HepG2 (cell line): ENCODE data around the gene USP14. TPM values are rescaled to one million over a fixed set of nuclear protein-coding genes. Genes with fewer than 3 reads are reported as not detected.

Experiments
- ARHGAP35 ChIP-seq: sonication (generic); formaldehyde crosslinking; IDR thresholded peaks from 2 replicates; pipeline ENCODE4 v1.9.0; 2022; ENCODE audit warnings: mild to moderate bottlenecking, inconsistent platforms, moderate library complexity, missing genetic modification reagents, borderline replicate concordance
- CC2D1A ChIP-seq: sonication (generic); formaldehyde crosslinking; IDR thresholded peaks from 2 replicates; pipeline ENCODE4 v1.8.1; 2023; ENCODE audit warnings: mild to moderate bottlenecking, missing genetic modification reagents
- CCDC6 ChIP-seq: sonication (generic); formaldehyde crosslinking; IDR thresholded peaks from 2 replicates; pipeline ENCODE4 v1.8.1; 2022; ENCODE audit warnings: mild to moderate bottlenecking, missing genetic modification reagents, moderate library complexity
- FOSL2 ChIP-seq: sonication (generic); formaldehyde crosslinking; IDR thresholded peaks from 2 replicates; pipeline ENCODE4 v1.4.0; 2020; ENCODE audit warnings: missing genetic modification reagents
- IKZF5 ChIP-seq: IDR thresholded peaks from 2 replicates; pipeline ENCODE4 v1.6.1; 2018; ENCODE audit warnings: missing genetic modification reagents, mild to moderate bottlenecking, missing compliant biosample characterization
- IRF9 ChIP-seq: sonication (generic); formaldehyde crosslinking; IDR thresholded peaks from 2 replicates; pipeline ENCODE4 v1.8.0; 2022; ENCODE audit warnings: missing genetic modification reagents, mild to moderate bottlenecking, borderline replicate concordance
- KAT7 ChIP-seq: IDR thresholded peaks from 2 replicates; pipeline ENCODE4 v1.6.1; 2018; ENCODE audit warnings: borderline replicate concordance, missing compliant biosample characterization
- PHB2 ChIP-seq: fragments of 450-650 bp; IDR thresholded peaks from 2 replicates; pipeline ENCODE4 v1.6.1; 2018; ENCODE audit not compliant: partially characterized antibody
- PRDM15 ChIP-seq: sonication (generic); formaldehyde crosslinking; IDR thresholded peaks from 2 replicates; pipeline ENCODE4 v1.4.0; 2020; ENCODE audit warnings: missing genetic modification reagents
- TBL1XR1 ChIP-seq: fragments of 150-350 bp; IDR thresholded peaks from 2 replicates; pipeline ENCODE4 v1.6.1; 2014; ENCODE audit warnings: borderline replicate concordance, low read length; ENCODE audit not compliant: partially characterized antibody
- ZBTB14 ChIP-seq: sonication (generic); formaldehyde crosslinking; IDR thresholded peaks from 2 replicates; pipeline ENCODE4 v1.4.0; 2020; ENCODE audit warnings: missing genetic modification reagents
- ZEB1 ChIP-seq: IDR thresholded peaks from 2 replicates; pipeline ENCODE4 v1.6.1; 2012; ENCODE audit warnings: mild to moderate bottlenecking, low read depth, inconsistent platforms; ENCODE audit not compliant: insufficient replicate concordance
- ZFP1 ChIP-seq: IDR thresholded peaks from 2 replicates; pipeline ENCODE4 v1.6.1; 2016
- ZGPAT ChIP-seq: IDR thresholded peaks from 2 replicates; pipeline ENCODE4 v1.6.1; 2016; ENCODE audit warnings: mild to moderate bottlenecking
- ZNF10 ChIP-seq: sonication (generic); formaldehyde crosslinking; IDR thresholded peaks from 2 replicates; pipeline ENCODE4 v1.4.0; 2020; ENCODE audit warnings: mild to moderate bottlenecking, low read depth, missing genetic modification reagents, borderline replicate concordance
- ZNF101 ChIP-seq: sonication (generic); formaldehyde crosslinking; IDR thresholded peaks from 2 replicates; pipeline ENCODE4 v1.4.0; 2020; ENCODE audit warnings: mild to moderate bottlenecking, low read depth, missing genetic modification reagents, borderline replicate concordance
- ZNF451 ChIP-seq: sonication (generic); formaldehyde crosslinking; IDR thresholded peaks from 2 replicates; pipeline ENCODE4 v1.5.0; 2020; ENCODE audit warnings: mild to moderate bottlenecking, missing genetic modification reagents
- ZNF607 ChIP-seq: sonication (generic); formaldehyde crosslinking; IDR thresholded peaks from 2 replicates; pipeline ENCODE4 v1.5.1; 2020; ENCODE audit warnings: missing genetic modification reagents, mild to moderate bottlenecking, borderline replicate concordance
- ZNF891 ChIP-seq: sonication (generic); formaldehyde crosslinking; IDR thresholded peaks from 2 replicates; pipeline ENCODE4 v1.5.0; 2020; ENCODE audit warnings: mild to moderate bottlenecking, missing genetic modification reagents
- ZSCAN12 ChIP-seq: sonication (generic); formaldehyde crosslinking; IDR thresholded peaks from 2 replicates; pipeline ENCODE4 v1.9.0; 2021; ENCODE audit warnings: mild to moderate bottlenecking, missing genetic modification reagents
- polyA plus RNA-seq, 8 experiments: library from polyadenylated mRNA; depleted of rRNA in 3 of 8; stranded (reverse) in 7 of 8; unstranded in 1 of 8; fragments of >200 nt; fragmentation: Illumina TruSeq in 4 of 8; extraction: Trizol in 4 of 8; gene quantifications; 2 replicates each; pipeline versions ENCODE4 v1.2.1 to v1.2.3, GENCODE V29; 2011 to 2016; ENCODE audit warnings: low read depth in 4 of 8, missing spikeins in 1 of 8, mixed read lengths in 1 of 8; ENCODE audit not compliant: insufficient read depth in 1 of 8
- total RNA-seq, 5 experiments: library from RNA; depleted of rRNA; stranded (reverse); fragments of >200 nt; fragmentation: Illumina TruSeq; extraction: Trizol; gene quantifications; 2 replicates each; pipeline ENCODE4 v1.2.3, GENCODE V29; 2016; ENCODE audit warnings: low read depth in 1 of 5

Gene USP14
- total and polyA plus RNA-seq, 2 of the 13 experiments (the other 11 are each of a cell fraction or from before 2014, with no cell fraction given), result 14.7 to 16.6 TPM

GRCh38 chr18:158128-159036, at the start of gene USP14 (continued):
- TF ChIP-seq ZBTB14 (CRISPR knock-in tag), result 0 out of 2 replicates have a peak, but pooled peaks have one; percentile 19
- TF ChIP-seq FOSL2, result peak; percentile 41
- TF ChIP-seq ZNF101 (CRISPR knock-in tag), result 0 out of 2 replicates have a peak, but pooled peaks have one; percentile 9
- TF ChIP-seq TBL1XR1, result no peak
- peak; percentile 77; the same call in 1 of the 2 replicates for TF ChIP-seq IKZF5 (CRISPR knock-in tag)
- TF ChIP-seq IRF9 (CRISPR knock-in tag), result peak; percentile 98
- TF ChIP-seq KAT7 (CRISPR knock-in tag), result peak; percentile 37; the same call in 1 of the 2 replicates
- no peak for TF ChIP-seq ZEB1
- no peak for TF ChIP-seq CC2D1A
- TF ChIP-seq ARHGAP35 (CRISPR knock-in tag), result peak; percentile 86; the same call in 1 of the 2 replicates
- no peak for TF ChIP-seq ZNF10 (CRISPR knock-in tag)
- TF ChIP-seq ZSCAN12 (CRISPR knock-in tag), result peak; percentile 76; the same call in 1 of the 2 replicates
- peak; percentile 99 for TF ChIP-seq CCDC6 (CRISPR knock-in tag)
- TF ChIP-seq PRDM15, result 0 out of 2 replicates have a peak, but pooled peaks have one; percentile 41
- no peak for TF ChIP-seq ZFP1 (CRISPR knock-in tag)
- TF ChIP-seq PHB2, result no peak
- peak; percentile 98 for TF ChIP-seq ZNF451 (CRISPR knock-in tag)
- peak; percentile 88; the same call in 1 of the 2 replicates for TF ChIP-seq ZNF891 (CRISPR knock-in tag)
- TF ChIP-seq ZNF607 (CRISPR knock-in tag), result peak; percentile 99
- TF ChIP-seq ZGPAT (CRISPR knock-in tag), result peak; percentile 84
